ENCODE measurements around the gene OR51I2. TPM values are rescaled to one million over a fixed set of nuclear protein-coding genes. Genes with fewer than 3 reads are reported as not detected.

OR51I2 gene
- total and polyA plus RNA-seq, 9 of the 15 experiments (the other 6 are each of a cell fraction or from before 2014, with no cell fraction given) = 0.06 to 0.61 (median 0.07) TPM; not detected in 6

- TF ChIP-seq REST (IDR thresholded peaks at IDR 0.05; ENCODE audit: borderline replicate concordance) (peak; percentile 64; the same call in 1 of the 2 replicates), REST (CRISPR knock-in tag; IDR thresholded peaks at IDR 0.05; ENCODE audit: low read depth) (no peak), HMBOX1 (IDR thresholded peaks at IDR 0.05) (peak; percentile 14; the same call in 1 of the 2 replicates), IRF1 (CRISPR knock-in tag; IDR thresholded peaks at IDR 0.05; ENCODE audit: borderline replicate concordance) (no peak), ZNF764 (CRISPR knock-in tag; IDR thresholded peaks at IDR 0.05; ENCODE audit: low read depth) (no peak), SMARCA5 (IDR thresholded peaks at IDR 0.05) (no peak), RAD21 (CRISPR knock-in tag; conservative IDR thresholded peaks at IDR 0.05 in 1 of 2, IDR thresholded peaks at IDR 0.05 in 1 of 2) (peak; percentile 63 to 79), SRSF9 (IDR thresholded peaks at IDR 0.05; ENCODE audit: borderline replicate concordance, low read depth, low read length) (no peak), JUND (IDR thresholded peaks at IDR 0.05; ENCODE audit: borderline replicate concordance, low read depth, low read length) (no peak), JUND (tag; IDR thresholded peaks at IDR 0.05; ENCODE audit: borderline replicate concordance, low read depth, low read length) (0 out of 3 replicates have a peak, but pooled peaks have one; percentile 20), HDAC3 (IDR thresholded peaks at IDR 0.05; ENCODE audit: borderline replicate concordance, partially characterized antibody) (peak; percentile 22), L3MBTL2 (IDR thresholded peaks at IDR 0.05) (no peak)
Measured at GRCh38 chr11:5476186-5476819, 27.2 kb downstream of the OR51I2 start (continued).
